HG02840 (cell line): ENCODE measurements around the gene TPPP3.
A peak's percentile ranks its signal among the peaks of the same experiment; 100 is the strongest.
"Not testable (repeated sequence)": the region's sequence is repeated elsewhere in the genome, so short reads cannot be mapped to it uniquely, and the experiment has no call there.

Experiments
- ATAC-seq: cut with Tn5 transposase; IDR thresholded peaks from one replicate; pipeline ENCODE4 v1.9.1; 2021; ENCODE audit warnings: mild to moderate bottlenecking, moderate library complexity, moderate number of reproducible peaks; ENCODE audit not compliant: unreplicated experiment, low FRiP score

Gene TPPP3

GRCh38 chr16:67426950-67427349, 33.7 kb upstream of the TPPP3 start:
- ATAC-seq = no peak

- no peak for ATAC-seq
Observed at GRCh38 chr16:67426022-67426421, 32.7 kb upstream of the TPPP3 start.

GRCh38 chr16:67425580-67425979, 32.3 kb upstream of the TPPP3 start:
- no peak for ATAC-seq

- no peak for ATAC-seq
Observed at GRCh38 chr16:67425061-67425460, 31.8 kb upstream of the TPPP3 start.

- no peak for ATAC-seq
Observed at GRCh38 chr16:67424261-67424615, 30.9 kb upstream of the TPPP3 start.

- ATAC-seq = no peak
Observed at GRCh38 chr16:67423611-67424260, 30.4 kb upstream of the TPPP3 start.

- ATAC-seq = no peak
Observed at GRCh38 chr16:67423015-67423414, 29.7 kb upstream of the TPPP3 start.

GRCh38 chr16:67421030-67421429, 27.7 kb upstream of the TPPP3 start:
- ATAC-seq = no peak

- no peak for ATAC-seq
Observed at GRCh38 chr16:67419931-67420330, 26.6 kb upstream of the TPPP3 start.

- no peak for ATAC-seq
Observed at GRCh38 chr16:67419502-67419901, 26.2 kb upstream of the TPPP3 start.

GRCh38 chr16:67417333-67418061, 24.2 kb upstream of the TPPP3 start:
- ATAC-seq = no peak

GRCh38 chr16:67415872-67416793, 22.8 kb upstream of the TPPP3 start, which contains the start of gene ZDHHC1:
TSS of gene ZDHHC1 (minus strand) at chr16:67416477. CDS start at chr16:67407775, 8,702 bp downstream.
- peak; percentile 68 for ATAC-seq

- not testable (repeated sequence) for ATAC-seq
Observed at GRCh38 chr16:67415421-67415820, 22.1 kb upstream of the TPPP3 start.

- no peak for ATAC-seq
Observed at GRCh38 chr16:67413978-67414911, 20.9 kb upstream of the TPPP3 start.

GRCh38 chr16:67412294-67412693, 19.0 kb upstream of the TPPP3 start:
- no peak for ATAC-seq

- ATAC-seq = no peak
Observed at GRCh38 chr16:67411339-67411738, 18.0 kb upstream of the TPPP3 start.

GRCh38 chr16:67409631-67410030, 16.3 kb upstream of the TPPP3 start:
- no peak for ATAC-seq

- no peak for ATAC-seq
Observed at GRCh38 chr16:67407788-67408452, 14.6 kb upstream of the TPPP3 start.

- no peak for ATAC-seq
Observed at GRCh38 chr16:67407176-67407787, 14.0 kb upstream of the TPPP3 start.
